Lower leg skin (tissue), 3 donors: ENCODE measurements around the gene WSCD2.

Experiments used
- POLR2A ChIP-seq, 2 donors: fragments of 450-650 bp; IDR thresholded peaks; one replicate each; pipeline ENCODE4 v1.6.1; 2016 to 2017; ENCODE audit warnings: antibody characterized with exemption in 2 of 2, mild to moderate bottlenecking in 1 of 2, moderate library complexity in 1 of 2
- TF ChIP-seq, protein P1 (sequence below), 3 donors: fragments of 450-650 bp; IDR thresholded peaks; one replicate each; pipeline ENCODE4 v1.5.1; 2016; ENCODE audit warnings: antibody characterized with exemption in 3 of 3, mild to moderate bottlenecking in 3 of 3, moderate library complexity in 2 of 3

DNA sequence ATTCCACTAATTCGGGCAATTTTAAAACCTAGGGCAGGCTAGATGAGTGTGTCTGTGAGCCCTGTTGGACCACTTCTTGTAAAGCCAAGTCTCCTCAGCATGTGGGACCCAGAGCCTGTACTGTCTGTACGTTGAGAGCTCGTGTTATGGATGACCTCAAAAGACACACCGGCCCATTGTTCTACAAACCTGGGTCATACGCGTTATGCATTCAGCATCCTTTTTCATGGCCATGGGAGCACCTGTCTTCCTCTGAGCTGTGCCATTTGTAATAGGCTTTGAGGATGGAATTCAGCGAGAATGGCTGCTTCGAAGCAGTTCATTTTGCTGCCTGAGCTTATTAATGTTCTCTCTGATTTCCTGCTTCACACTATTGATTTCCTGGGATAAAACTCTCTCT, 15.0 kb downstream of the WSCD2 start:
- TF ChIP-seq, protein P1, sequence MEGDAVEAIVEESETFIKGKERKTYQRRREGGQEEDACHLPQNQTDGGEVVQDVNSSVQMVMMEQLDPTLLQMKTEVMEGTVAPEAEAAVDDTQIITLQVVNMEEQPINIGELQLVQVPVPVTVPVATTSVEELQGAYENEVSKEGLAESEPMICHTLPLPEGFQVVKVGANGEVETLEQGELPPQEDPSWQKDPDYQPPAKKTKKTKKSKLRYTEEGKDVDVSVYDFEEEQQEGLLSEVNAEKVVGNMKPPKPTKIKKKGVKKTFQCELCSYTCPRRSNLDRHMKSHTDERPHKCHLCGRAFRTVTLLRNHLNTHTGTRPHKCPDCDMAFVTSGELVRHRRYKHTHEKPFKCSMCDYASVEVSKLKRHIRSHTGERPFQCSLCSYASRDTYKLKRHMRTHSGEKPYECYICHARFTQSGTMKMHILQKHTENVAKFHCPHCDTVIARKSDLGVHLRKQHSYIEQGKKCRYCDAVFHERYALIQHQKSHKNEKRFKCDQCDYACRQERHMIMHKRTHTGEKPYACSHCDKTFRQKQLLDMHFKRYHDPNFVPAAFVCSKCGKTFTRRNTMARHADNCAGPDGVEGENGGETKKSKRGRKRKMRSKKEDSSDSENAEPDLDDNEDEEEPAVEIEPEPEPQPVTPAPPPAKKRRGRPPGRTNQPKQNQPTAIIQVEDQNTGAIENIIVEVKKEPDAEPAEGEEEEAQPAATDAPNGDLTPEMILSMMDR (IDR thresholded peaks at IDR 0.05), result no peak
- no peak for TF ChIP-seq POLR2A (IDR thresholded peaks at IDR 0.05)
